CD4-positive, alpha-beta T cell (primary cell): ENCODE data around the gene SLC22A7. TPM values are rescaled to one million over a fixed set of nuclear protein-coding genes. Genes with fewer than 3 reads are reported as not detected.

Source experiments
- ATAC-seq: fragments of 200-7000 bp; cut with Tn5 transposase; one replicate; pipeline ENCODE4 v1.10.0; 2022; ENCODE audit warnings: mild to moderate bottlenecking; ENCODE audit not compliant: poor library complexity
- CTCF ChIA-PET: fragments of 350-600 bp; sonication (Branson Sonifier 250); formaldehyde crosslinking; loops from one replicate; lab custom pipeline; 2021; ENCODE audit warnings: antibody characterized with exemption, inconsistent platforms; lab: Charles Lee
- POLR2A ChIA-PET: fragments of 350-600 bp; sonication (Branson Sonifier 250); formaldehyde crosslinking; loops from one replicate; lab custom pipeline; 2021; ENCODE audit warnings: antibody characterized with exemption, inconsistent platforms; lab: Charles Lee
- DNase-seq, 14 experiments: peaks; one replicate each; pipeline ENCODE4 v3.0.0-alpha.2; 2013 to 2020; ENCODE audit warnings: mixed read lengths in 2 of 14
- H3K27ac ChIP-seq, 2 donors: one replicate each; pipeline versions ENCODE4 v1.5.1 to v1.7.0; 2013; ENCODE audit warnings: low read length in 2 of 2, low read depth in 1 of 2, mild to moderate bottlenecking in 1 of 2
- H3K27me3 ChIP-seq, 2 experiments: 1 replicate in 1 of 2; 2 replicates in 1 of 2; pipeline versions ENCODE4 v1.6.1 to v1.7.0; 2013; ENCODE audit warnings: low read length in 2 of 2, control low read depth in 1 of 2, mild to moderate bottlenecking in 1 of 2, moderate library complexity in 1 of 2; ENCODE audit not compliant: insufficient read depth in 2 of 2, control insufficient read depth in 1 of 2
- H3K36me3 ChIP-seq: one replicate; pipeline ENCODE4 v1.6.1; 2013; ENCODE audit warnings: low read length, control low read depth; ENCODE audit not compliant: insufficient read depth
- H3K4me1 ChIP-seq: one replicate; pipeline ENCODE4 v1.6.1; 2013; ENCODE audit warnings: low read length, control low read depth; ENCODE audit not compliant: insufficient read depth
- H3K4me3 ChIP-seq: one replicate; pipeline ENCODE4 v1.5.1; 2013; ENCODE audit warnings: mild to moderate bottlenecking, low read length, moderate library complexity
- H3K9me3 ChIP-seq, 2 experiments: 1 replicate in 1 of 2; 2 replicates in 1 of 2; pipeline versions ENCODE4 v1.6.1 to v1.7.0; 2013; ENCODE audit warnings: low read length in 2 of 2, mild to moderate bottlenecking in 2 of 2, control low read depth in 1 of 2, moderate library complexity in 1 of 2; ENCODE audit not compliant: control insufficient read depth in 1 of 2, insufficient read depth in 1 of 2
- H3K27ac Mint-ChIP-seq: one replicate; pipeline ENCODE4 v1.8.0; 2020; ENCODE audit warnings: mixed read lengths
- H3K27me3 Mint-ChIP-seq: one replicate; pipeline ENCODE4 v1.8.0; 2021; ENCODE audit warnings: mixed read lengths
- H3K36me3 Mint-ChIP-seq: one replicate; pipeline ENCODE4 v1.8.0; 2021; ENCODE audit warnings: low read depth, mixed read lengths
- H3K4me1 Mint-ChIP-seq: one replicate; pipeline ENCODE4 v1.8.0; 2021; ENCODE audit warnings: low read depth, mixed read lengths
- H3K4me3 Mint-ChIP-seq: one replicate; pipeline ENCODE4 v1.8.0; 2020; ENCODE audit warnings: mild to moderate bottlenecking, mixed read lengths
- H3K9me3 Mint-ChIP-seq: one replicate; pipeline ENCODE4 v1.8.0; 2020; ENCODE audit warnings: mixed read lengths
- CTCF ChIP-seq: fragments of 200-600 bp; IDR thresholded peaks from one replicate; pipeline ENCODE4 v1.8.0; 2022; ENCODE audit warnings: antibody characterized with exemption, mild to moderate bottlenecking
- intact Hi-C, 2 experiments: fragments of 100-400 bp; cut with DNase I in 1 of 2; cut with micrococcal nuclease in 1 of 2; formaldehyde crosslinking; loops; one replicate each; pipeline versions ENCODE4 v1.15.1 to v1.9.0; 2023 to 2025; cut with DNase I, micrococcal nuclease
- total RNA-seq, 174 experiments: library from RNA in 2 of 174; stranded (reverse) in 2 of 174; gene quantifications; one replicate each; pipeline ENCODE4 v1.2.3 and lab custom pipeline; 2021 to 2026

The SLC22A7 gene
- total RNA-seq, 2 experiments from 2014 or later = not detected

- no peak overlapping the region for H3K4me3 ChIP-seq
- no peaks in the 10 kb centered on the region for H3K36me3 ChIP-seq
- intact Hi-C loops = no loop called here
- ATAC-seq (no peak), DNase-seq (no peak)
- CTCF ChIA-PET = no interaction called here
- no peaks in the 10 kb centered on the region for H3K4me1 Mint-ChIP-seq
- no peak overlapping the region for H3K27ac ChIP-seq
- H3K27me3 ChIP-seq = peaks cover 9 to 13% of the 10 kb centered on the region in 2 experiments
- H3K36me3 Mint-ChIP-seq = no peaks in the 10 kb centered on the region
- no peak overlapping the region for H3K4me3 Mint-ChIP-seq
- POLR2A ChIA-PET = no interaction called here
- no peaks in the 10 kb centered on the region for H3K9me3 Mint-ChIP-seq
- H3K27ac Mint-ChIP-seq = no peak overlapping the region
- H3K9me3 ChIP-seq = no peaks in the 10 kb centered on the region
- H3K27me3 Mint-ChIP-seq = peaks cover 47% of the 10 kb centered on the region
- no peaks in the 10 kb centered on the region for H3K4me1 ChIP-seq
- no peak for TF ChIP-seq CTCF
Measured at GRCh38 chr6:43283905-43284304, 14.2 kb upstream of the SLC22A7 start.

GRCh38 chr6:43284991-43285781 lies 12.9 kb upstream of the SLC22A7 start:
- Mint-ChIP-seq H3K27me3 (peaks cover 47% of the 10 kb centered on the region), H3K9me3 (no peaks in the 10 kb centered on the region), H3K36me3 (no peaks in the 10 kb centered on the region), H3K4me1 (no peaks in the 10 kb centered on the region), H3K4me3 (no peak overlapping the region), H3K27ac (no peak overlapping the region)
- intact Hi-C loops = no loop called here
- Histone ChIP-seq H3K27ac (no peak overlapping the region), H3K9me3 (no peaks in the 10 kb centered on the region), H3K36me3 (no peaks in the 10 kb centered on the region), H3K4me3 (no peak overlapping the region), H3K27me3 (peaks cover 9 to 13% of the 10 kb centered on the region in 2 experiments), H3K4me1 (no peaks in the 10 kb centered on the region)
- ATAC-seq (no peak), DNase-seq (no peak)
- POLR2A ChIA-PET = no interaction called here
- CTCF ChIA-PET = no interaction called here
- TF ChIP-seq CTCF = no peak

GRCh38 chr6:43285832-43286231 lies 12.2 kb upstream of the SLC22A7 start:
- Mint-ChIP-seq H3K27ac (no peak overlapping the region), H3K9me3 (no peaks in the 10 kb centered on the region), H3K27me3 (peaks cover 41% of the 10 kb centered on the region), H3K4me3 (no peak overlapping the region), H3K36me3 (no peaks in the 10 kb centered on the region), H3K4me1 (no peaks in the 10 kb centered on the region)
- H3K4me1 ChIP-seq = no peaks in the 10 kb centered on the region
- no peaks in the 10 kb centered on the region for H3K9me3 ChIP-seq
- H3K4me3 ChIP-seq = no peak overlapping the region
- no peak overlapping the region for H3K27ac ChIP-seq
- POLR2A ChIA-PET = no interaction called here
- ATAC-seq = no peak
- CTCF ChIA-PET = no interaction called here
- intact Hi-C loops = no loop called here
- H3K27me3 ChIP-seq = peaks cover 9 to 13% of the 10 kb centered on the region in 2 experiments
- DNase-seq = no peak
- no peaks in the 10 kb centered on the region for H3K36me3 ChIP-seq
- no peak for TF ChIP-seq CTCF
